Adipocyte (in vitro differentiated cells): Measurements from ENCODE around the gene IL31RA.
A peak's percentile ranks its signal among the peaks of the same experiment; 100 is the strongest.

Source experiments
- DNase-seq: peaks from one replicate; pipeline ENCODE4 v3.0.0-alpha.2; 2015; ENCODE audit warnings: low read depth
- H3K27me3 ChIP-seq: replicated peaks from 2 replicates; pipeline ENCODE4 v1.7.0; 2013; ENCODE audit warnings: mild to moderate bottlenecking, low read length, moderate library complexity; ENCODE audit not compliant: control insufficient read depth, insufficient read depth
- H3K36me3 ChIP-seq: 2 replicates; pipeline ENCODE4 v1.7.0; 2013; ENCODE audit warnings: low read length, mild to moderate bottlenecking, moderate library complexity; ENCODE audit not compliant: control insufficient read depth, insufficient read depth, severe bottlenecking
- H3K4me1 ChIP-seq: 2 replicates; pipeline ENCODE4 v1.7.0; 2013; ENCODE audit warnings: mild to moderate bottlenecking, low read length, moderate library complexity; ENCODE audit not compliant: control insufficient read depth, insufficient read depth
- H3K4me3 ChIP-seq: 2 replicates; pipeline ENCODE4 v1.7.0; 2013; ENCODE audit warnings: mild to moderate bottlenecking, low read length, moderate library complexity
- H3K9ac ChIP-seq: 2 replicates; pipeline ENCODE4 v1.7.0; 2013; ENCODE audit warnings: mild to moderate bottlenecking, low read length, moderate library complexity
- H3K9me3 ChIP-seq: 2 replicates; pipeline ENCODE4 v1.7.0; 2013; ENCODE audit warnings: mild to moderate bottlenecking, low read length, moderate library complexity; ENCODE audit not compliant: control insufficient read depth

Gene IL31RA

GRCh38 chr5:55841976-55842375 is 9.2 kb upstream of the IL31RA start:
- H3K9me3 ChIP-seq: peaks cover 8% of the 10 kb centered on the region
- no peaks in the 10 kb centered on the region for H3K4me1 ChIP-seq

GRCh38 chr5:55847837-55848236 is 3.3 kb upstream of the IL31RA start:
- no peaks in the 10 kb centered on the region for H3K36me3 ChIP-seq
- no peak overlapping the region for H3K4me3 ChIP-seq
- H3K9ac ChIP-seq: no peak overlapping the region
- H3K4me1 ChIP-seq: peaks cover 18% of the 10 kb centered on the region
- H3K9me3 ChIP-seq: peaks cover 8% of the 10 kb centered on the region
- DNase-seq: no peak
- no peaks in the 10 kb centered on the region for H3K27me3 ChIP-seq

More at GRCh38 chr5:55841976-55842375, 9.2 kb upstream of the IL31RA start:
- Histone ChIP-seq H3K4me3 (no peak overlapping the region), H3K36me3 (no peaks in the 10 kb centered on the region), H3K9ac (no peak overlapping the region), H3K27me3 (no peaks in the 10 kb centered on the region)
- no peak for DNase-seq

GRCh38 chr5:55848783-55849182 is 2.4 kb upstream of the IL31RA start:
- DNase-seq: no peak
- Histone ChIP-seq H3K9ac (no peak overlapping the region), H3K4me3 (no peak overlapping the region), H3K27me3 (no peaks in the 10 kb centered on the region), H3K4me1 (peaks cover 26% of the 10 kb centered on the region), H3K9me3 (peaks cover 3% of the 10 kb centered on the region), H3K36me3 (no peaks in the 10 kb centered on the region)

- Histone ChIP-seq H3K9me3 (no peaks in the 10 kb centered on the region), H3K4me1 (peaks cover 26% of the 10 kb centered on the region), H3K27me3 (no peaks in the 10 kb centered on the region), H3K4me3 (no peak overlapping the region), H3K36me3 (no peaks in the 10 kb centered on the region), H3K9ac (no peak overlapping the region)
- DNase-seq: no peak
Measured at GRCh38 chr5:55851675-55851979, 470 bp downstream of the IL31RA start.

GRCh38 chr5:55852503-55852902 is 1.3 kb downstream of the IL31RA start:
- H3K4me3 ChIP-seq: no peak overlapping the region
- H3K27me3 ChIP-seq: no peaks in the 10 kb centered on the region
- DNase-seq: no peak
- no peak overlapping the region for H3K9ac ChIP-seq
- peaks cover 26% of the 10 kb centered on the region for H3K4me1 ChIP-seq
- no peaks in the 10 kb centered on the region for H3K36me3 ChIP-seq
- no peaks in the 10 kb centered on the region for H3K9me3 ChIP-seq

GRCh38 chr5:55853041-55853670 is 2.0 kb downstream of the IL31RA start:
- Histone ChIP-seq H3K36me3 (no peaks in the 10 kb centered on the region), H3K9ac (no peak overlapping the region), H3K4me1 (peaks cover 26% of the 10 kb centered on the region), H3K4me3 (no peak overlapping the region), H3K9me3 (no peaks in the 10 kb centered on the region), H3K27me3 (no peaks in the 10 kb centered on the region)
- DNase-seq: no peak

GRCh38 chr5:55853818-55854217 is 2.7 kb downstream of the IL31RA start:
- no peak overlapping the region for H3K4me3 ChIP-seq
- peaks cover 26% of the 10 kb centered on the region for H3K4me1 ChIP-seq
- H3K9ac ChIP-seq: no peak overlapping the region
- H3K9me3 ChIP-seq: no peaks in the 10 kb centered on the region
- peak; percentile 39 for DNase-seq
- no peaks in the 10 kb centered on the region for H3K27me3 ChIP-seq
- H3K36me3 ChIP-seq: no peaks in the 10 kb centered on the region

GRCh38 chr5:55855509-55855908 is 4.4 kb downstream of the IL31RA start:
- H3K9ac ChIP-seq: no peak overlapping the region
- no peaks in the 10 kb centered on the region for H3K9me3 ChIP-seq
- no peak overlapping the region for H3K4me3 ChIP-seq
- H3K27me3 ChIP-seq: no peaks in the 10 kb centered on the region
- DNase-seq: no peak
- no peaks in the 10 kb centered on the region for H3K36me3 ChIP-seq
- H3K4me1 ChIP-seq: peaks cover 22% of the 10 kb centered on the region

GRCh38 chr5:55856516-55857246 is 5.5 kb downstream of the IL31RA start:
- DNase-seq: no peak
- Histone ChIP-seq H3K9me3 (no peaks in the 10 kb centered on the region), H3K9ac (no peak overlapping the region)

GRCh38 chr5:55857247-55857640 is 6.1 kb downstream of the IL31RA start:
- peaks cover 13% of the 10 kb centered on the region for H3K4me1 ChIP-seq
- no peak overlapping the region for H3K4me3 ChIP-seq
- no peaks in the 10 kb centered on the region for H3K27me3 ChIP-seq
- no peaks in the 10 kb centered on the region for H3K36me3 ChIP-seq
- no peak for DNase-seq
- H3K9me3 ChIP-seq: no peaks in the 10 kb centered on the region
- H3K9ac ChIP-seq: no peak overlapping the region

More at GRCh38 chr5:55856516-55857246, 5.5 kb downstream of the IL31RA start:
- peaks cover 13% of the 10 kb centered on the region for H3K4me1 ChIP-seq
- H3K36me3 ChIP-seq: no peaks in the 10 kb centered on the region
- H3K4me3 ChIP-seq: no peak overlapping the region
- H3K27me3 ChIP-seq: no peaks in the 10 kb centered on the region

GRCh38 chr5:55858104-55858503 is 6.9 kb downstream of the IL31RA start:
- H3K27me3 ChIP-seq: no peaks in the 10 kb centered on the region
- DNase-seq: no peak

More at GRCh38 chr5:55858104-55858503, 6.9 kb downstream of the IL31RA start:
- H3K9me3 ChIP-seq: no peaks in the 10 kb centered on the region
- H3K9ac ChIP-seq: no peak overlapping the region
- H3K4me3 ChIP-seq: no peak overlapping the region
- peaks cover 6% of the 10 kb centered on the region for H3K4me1 ChIP-seq
- H3K36me3 ChIP-seq: no peaks in the 10 kb centered on the region
